Suppressor macrophage treated with lipopolysaccharide for 4 hours (primary cell): ENCODE results near the gene DLEU7.

Experiments
- DNase-seq: peaks from one replicate; pipeline ENCODE4 v3.0.0-alpha.2; 2020

DLEU7 gene

DNA sequence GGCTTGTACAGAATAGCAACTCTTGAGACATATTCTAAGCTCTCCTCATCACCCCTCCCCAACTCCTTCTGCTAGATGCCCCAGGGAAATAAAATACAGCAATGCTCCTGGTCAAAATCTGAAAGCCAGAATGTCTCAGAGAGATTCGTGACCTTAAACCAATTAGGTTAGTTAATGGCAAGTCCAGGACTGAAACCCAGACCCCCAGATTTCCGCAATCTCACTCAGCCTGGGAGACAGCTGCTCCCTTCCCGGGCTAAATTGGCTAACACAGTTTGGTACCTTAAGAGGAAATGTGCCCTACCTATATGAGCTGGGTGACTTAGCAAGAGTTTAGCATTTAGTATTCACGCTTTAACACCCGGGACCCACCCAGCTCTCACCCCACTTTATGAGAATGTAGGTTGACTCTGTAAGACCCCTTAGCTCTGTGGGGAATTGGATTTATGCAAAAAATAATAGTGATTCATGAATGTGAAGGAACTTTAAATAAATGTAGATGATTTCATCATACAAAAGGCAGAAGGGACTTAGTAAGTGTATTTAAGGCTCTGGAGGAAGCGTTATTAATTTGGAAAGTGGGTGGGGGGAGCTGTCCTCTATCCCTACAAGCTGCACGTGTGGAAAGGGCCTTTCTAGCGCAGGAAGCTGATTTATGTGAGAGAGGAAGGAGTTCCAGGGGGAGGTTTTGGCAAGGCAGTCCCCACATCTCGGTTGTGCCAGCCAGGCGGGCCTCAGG lies 1.1 kb downstream of the DLEU7 start:
- peak; percentile 8 for DNase-seq

DNA sequence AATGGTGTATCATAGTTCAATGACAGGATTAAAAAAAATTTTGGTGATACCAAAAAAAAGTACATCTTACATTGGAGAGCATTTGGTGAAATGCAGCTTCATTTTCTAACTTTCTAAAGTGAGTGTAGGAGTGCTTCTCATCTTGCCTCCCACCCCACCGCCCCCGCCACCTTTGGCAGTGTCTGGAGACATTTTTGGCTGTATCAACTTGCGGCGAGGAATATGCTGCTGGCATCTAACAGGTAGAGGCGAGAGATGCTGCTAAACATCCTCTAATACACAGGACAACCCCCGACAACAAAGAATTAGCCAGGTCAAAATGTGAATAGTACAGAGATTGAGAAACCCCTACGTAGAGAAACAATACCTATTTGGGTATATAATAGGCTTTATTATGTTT lies 1.7 kb downstream of the DLEU7 start:
- DNase-seq: no peak

DNA sequence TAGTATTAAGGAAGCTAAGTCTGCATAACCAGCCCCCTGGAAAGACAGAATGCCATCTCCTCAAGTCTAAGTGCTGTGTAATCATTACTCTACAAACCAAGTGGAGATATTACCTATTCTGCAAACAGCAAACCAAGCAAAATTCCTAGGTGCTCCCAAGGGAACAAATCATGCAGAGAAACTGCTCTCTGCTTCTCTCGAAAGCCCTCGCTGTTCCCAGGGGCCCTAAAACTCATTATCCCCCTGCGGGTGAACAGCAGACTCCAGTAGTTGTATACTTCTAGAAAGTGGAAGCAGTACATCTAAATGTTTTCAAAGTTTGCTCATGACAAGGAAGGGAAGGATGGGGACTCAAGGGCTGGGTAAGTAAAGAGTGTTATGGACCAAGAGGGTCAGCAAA lies 3.2 kb downstream of the DLEU7 start:
- no peak for DNase-seq

DNA sequence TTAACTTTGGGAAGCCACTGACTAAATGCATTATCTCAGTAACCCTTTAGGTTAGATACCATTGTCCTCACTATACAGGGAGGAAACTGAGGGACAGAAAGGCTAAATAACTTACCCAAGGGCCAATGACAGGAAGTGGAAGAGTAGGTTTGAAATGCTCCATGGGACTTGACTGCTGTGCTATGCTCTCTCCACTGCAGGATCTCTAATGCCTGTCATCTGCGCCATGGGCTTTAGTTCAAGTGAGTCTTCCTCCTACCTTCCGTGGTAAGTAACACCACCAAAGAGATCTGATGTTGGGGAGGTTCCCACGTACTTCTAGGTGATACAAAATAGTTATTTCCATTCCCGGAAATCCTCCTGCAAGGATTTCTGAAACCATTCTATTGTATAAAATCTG lies 3.7 kb downstream of the DLEU7 start:
- DNase-seq: no peak

DNA sequence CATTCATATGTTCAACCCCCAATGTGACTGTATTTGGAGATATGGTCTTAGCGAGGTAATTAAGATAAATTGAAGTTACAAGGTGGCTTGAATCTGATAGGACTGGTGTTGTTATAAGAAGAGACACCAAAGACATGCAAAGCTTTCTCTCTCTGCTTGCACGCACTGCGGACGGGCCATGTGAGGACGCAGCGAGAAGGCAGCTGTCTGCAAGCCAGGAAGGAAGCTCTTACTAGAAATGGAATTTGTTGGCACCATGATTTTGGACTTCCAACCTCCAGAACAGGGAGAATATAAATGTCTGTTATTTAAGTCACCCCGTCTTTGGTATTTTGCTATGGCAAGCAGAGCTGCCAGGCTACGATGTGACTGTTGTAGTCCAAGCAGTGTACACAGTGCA lies 4.8 kb downstream of the DLEU7 start:
- no peak for DNase-seq

DNA sequence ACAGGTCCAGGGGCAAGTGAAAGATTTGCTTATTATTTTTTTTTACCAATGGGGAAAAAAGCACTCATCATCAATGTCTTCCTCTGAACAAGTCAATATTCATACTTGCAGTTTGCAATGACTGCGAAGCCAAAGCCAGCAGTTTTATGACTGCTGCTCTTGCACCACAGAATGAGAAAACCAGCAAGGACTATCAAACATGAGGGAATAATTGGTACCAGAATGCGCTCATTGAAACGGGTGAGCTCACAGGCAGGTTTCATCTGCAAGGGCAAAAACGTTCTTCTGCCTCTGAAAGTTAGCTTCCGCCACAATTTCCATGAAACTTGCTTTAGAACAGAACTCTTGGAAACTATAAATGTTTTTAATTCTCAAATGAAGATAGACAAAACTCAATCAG lies 5.5 kb downstream of the DLEU7 start:
- no peak for DNase-seq

DNA sequence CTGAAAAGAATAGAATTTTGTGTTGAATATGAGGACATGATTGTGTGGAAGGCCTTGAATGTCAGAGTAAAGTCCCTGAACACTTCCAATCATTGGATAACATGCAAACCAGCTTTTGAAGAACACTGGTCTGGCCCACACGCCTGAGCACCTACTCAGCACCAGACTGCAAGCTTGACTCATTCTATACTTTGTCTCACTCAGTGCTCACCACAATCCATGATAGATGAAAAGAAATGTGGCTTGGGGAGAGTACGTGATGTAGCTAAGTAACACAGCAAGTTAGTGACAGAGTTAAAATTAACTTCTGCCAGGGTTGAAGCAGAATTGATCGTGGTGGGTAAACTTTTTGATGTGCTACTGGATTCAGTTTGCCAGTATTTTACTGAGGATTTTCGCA lies 12.0 kb downstream of the DLEU7 start:
- no peak for DNase-seq

DNA sequence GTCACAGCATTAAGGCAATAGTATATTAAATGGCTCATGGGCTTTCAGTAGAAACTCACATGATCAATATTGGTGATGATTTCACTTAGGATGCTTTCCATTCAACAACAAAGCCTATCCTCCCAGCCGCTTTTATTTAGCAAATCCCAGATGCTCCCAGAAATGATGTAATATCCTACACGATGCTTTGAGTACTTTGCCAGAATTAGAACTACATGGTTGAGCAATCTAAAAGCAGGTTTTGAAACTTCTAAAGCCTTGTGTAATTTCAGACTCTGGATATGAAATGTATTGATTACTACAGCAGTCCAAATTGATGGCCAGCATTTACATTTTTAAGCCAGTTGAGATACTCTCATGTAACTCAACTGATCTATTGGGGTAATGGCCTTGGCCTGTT lies 13.6 kb downstream of the DLEU7 start:
- DNase-seq: peak; percentile 41

DNA sequence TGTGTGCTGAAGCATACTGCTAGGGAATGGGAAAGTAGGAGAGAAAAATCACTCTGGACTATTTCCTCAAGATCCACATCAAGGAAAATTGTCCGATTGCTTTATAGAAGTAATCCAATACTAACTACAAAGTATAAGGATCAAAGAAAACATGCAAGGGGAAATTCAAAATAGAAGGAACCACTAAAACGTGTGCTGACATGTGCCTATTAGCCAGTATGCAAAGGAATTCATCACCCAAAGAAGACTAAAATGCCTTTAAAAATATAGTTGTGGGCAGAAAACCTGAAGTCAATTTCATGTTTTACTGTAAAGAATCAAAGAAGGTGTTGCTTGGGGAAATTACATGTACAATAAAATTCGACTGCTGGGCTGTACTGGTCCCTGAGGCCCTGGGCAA lies 14.3 kb downstream of the DLEU7 start:
- DNase-seq: no peak

DNA sequence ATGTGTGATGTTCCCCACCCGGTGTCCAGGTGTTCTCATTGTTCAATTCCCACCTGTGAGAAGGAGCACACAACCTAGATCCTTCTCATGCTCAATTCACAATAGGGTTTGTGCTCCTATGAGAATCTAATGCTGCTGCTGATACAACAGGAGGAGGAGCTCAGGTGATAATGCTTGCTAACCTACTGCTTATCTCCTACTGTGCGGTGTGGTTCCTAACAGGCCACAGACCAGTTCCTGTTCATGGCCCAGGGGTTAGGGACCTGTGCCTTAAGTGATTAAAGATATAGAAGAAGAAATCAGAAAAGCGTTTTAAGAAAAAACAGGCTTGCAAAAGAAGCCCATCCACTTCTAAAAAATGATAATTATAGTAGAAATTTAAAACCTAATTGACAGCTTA lies 17.5 kb downstream of the DLEU7 start:
- DNase-seq: no peak

DNA sequence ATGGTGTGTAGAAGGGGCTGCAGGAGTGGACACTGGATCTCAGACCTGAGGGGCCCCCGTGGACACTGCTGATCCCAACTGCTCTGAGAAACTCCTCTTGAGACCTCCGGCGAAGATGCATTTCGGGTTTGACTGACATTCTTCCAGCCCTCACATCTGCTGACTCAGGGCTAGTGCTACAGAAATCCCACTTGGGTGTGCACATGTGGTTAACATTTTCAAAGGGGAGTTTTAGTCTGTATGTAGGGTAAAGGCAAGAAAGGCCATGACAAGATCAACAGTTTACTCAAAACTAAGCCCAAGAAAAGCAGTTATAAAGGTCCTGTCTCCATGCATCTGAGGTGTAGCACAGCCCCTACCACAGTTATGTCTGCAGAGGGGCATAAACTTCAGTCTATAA lies 31.2 kb downstream of the DLEU7 start:
- no peak for DNase-seq

DNA sequence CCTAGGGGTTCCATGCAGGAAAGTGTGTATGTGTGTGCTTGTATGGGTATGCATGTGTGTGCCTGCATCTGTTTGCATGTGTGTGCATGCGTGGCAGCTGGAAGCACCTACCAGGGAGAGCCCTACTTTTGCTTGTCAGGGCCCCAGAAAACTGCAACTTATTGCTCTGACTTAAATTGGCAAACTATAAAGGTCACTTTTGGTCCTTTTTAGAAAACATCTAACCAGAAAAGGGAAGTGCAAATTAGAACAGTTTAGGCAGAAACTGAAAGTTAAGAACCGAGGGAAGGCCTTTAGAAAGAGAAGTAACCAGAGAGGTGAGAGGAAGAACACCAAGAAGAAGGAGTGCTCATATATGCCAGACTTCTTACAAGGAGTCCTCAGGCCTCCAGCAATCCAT lies 32.5 kb downstream of the DLEU7 start:
- DNase-seq: peak; percentile 79

DNA sequence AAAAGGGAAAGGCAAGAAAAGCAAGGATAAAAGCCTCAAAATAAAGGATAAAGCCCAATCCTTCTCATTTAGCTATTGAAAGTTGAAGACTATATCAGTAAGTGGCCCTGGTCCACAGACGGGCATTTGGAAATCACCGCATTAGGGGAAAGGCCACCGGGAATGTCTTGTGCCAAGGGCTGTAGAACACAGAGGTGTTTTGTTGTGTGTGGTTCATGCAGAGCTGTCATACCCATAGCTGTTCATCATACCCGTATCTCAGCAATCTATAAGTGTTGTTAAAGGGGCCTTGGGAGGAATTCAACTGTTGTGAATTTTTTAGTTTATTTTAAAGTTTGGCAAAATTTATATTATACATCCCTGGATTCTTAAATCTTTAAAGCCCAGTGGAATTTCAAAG lies 33.0 kb downstream of the DLEU7 start:
- DNase-seq: no peak

DNA sequence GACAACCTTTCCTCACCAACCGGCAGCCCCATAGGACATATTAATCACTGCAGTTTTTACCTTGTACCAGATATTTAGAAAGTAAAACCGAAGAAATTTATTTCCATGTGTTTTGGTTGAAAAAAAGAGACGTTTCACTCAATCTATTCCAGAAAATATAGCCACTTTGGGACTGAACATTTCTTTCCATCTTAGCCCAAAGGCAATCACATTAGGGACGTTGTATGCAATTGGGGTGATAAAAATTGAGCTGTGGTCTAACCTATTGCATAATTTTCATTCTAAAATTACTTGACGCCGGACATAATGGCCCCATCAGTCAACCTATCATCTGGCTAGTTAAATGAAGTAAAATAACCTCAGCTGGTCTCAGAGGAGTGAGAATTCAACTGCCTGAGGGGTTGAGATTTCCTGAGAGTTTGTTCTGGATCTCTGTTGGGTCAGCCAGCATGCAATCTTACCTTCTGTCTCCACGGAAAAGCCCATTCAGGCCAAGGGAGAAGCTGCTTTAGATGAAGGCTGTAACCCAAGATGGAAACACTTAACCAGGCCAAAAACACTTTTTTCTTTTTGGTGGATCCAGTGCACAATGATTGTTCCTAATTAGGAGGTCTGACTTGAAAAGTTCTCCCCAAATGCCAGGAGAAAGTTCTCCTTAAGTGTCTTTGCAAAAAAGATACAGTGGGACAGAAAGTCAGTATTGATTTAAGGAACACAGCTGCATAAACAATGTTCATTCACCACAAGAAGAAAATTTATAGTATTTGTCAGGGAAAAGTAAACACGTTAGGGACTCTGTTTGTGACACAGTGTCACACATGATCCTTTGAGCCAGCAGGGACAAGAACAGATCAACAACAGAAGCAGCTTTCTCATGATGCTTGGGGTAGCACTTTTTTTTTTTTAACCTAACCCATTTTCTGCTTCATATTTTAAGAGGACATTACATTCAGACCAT lies 34.1 kb downstream of the DLEU7 start:
- DNase-seq: no peak

DNA sequence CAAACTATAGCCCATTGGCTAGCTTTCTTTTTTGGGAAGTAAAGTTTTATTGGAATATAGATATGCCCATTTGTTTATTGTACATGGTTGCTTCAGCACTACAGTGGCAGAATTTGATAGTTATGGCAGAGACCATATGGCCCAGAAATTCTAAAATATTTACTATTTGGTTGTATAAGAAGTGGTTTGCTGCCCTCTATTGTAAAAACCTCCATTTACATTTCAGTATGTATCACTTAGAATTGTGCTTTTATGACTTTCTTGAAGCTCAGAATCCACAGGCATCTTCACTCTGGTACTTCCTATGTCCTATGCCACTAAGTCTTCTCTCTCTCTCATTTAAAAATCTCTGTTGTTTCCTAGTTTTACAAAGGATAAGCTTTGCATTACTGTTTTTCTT lies 37.7 kb downstream of the DLEU7 start:
- no peak for DNase-seq

DNA sequence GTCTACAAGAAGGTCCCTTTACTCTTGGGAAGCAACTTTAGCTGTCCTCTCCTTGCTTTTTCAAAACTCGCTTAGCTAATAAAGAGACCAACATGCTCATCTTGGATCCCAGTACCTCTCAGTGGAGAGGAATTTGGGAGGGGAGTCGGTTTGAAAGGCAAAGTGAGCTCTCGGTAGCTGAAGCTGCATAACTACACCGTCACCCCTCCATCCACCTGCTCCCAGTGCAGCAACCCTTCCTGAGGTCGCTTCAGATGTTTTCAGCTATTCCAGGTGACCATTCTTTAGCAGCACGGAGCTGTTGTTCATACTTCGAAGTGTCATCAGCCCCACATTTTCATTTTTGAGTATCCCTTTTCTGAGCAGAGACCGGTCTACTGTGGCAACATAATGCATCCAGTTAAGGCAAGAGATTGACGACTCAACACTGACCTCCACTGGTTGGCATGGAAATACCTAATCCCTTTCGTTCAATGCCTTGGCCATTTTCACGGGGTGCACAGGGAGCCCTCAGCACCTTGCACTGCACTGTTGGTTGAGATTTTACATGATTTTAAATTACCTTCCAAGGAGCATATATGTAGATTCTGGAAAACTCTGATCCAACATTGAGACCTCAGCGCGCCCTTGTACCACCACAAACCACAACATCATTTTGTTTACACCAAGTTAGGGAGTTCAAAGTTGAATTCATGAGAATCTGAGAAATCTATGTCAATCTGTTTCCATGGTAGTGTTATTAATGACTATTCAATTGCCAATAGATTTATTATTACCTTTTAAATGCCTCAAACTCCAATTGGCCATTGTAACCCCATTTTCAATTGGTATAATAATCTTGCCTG lies 42.2 kb downstream of the DLEU7 start:
- DNase-seq: peak; percentile 87

DNA sequence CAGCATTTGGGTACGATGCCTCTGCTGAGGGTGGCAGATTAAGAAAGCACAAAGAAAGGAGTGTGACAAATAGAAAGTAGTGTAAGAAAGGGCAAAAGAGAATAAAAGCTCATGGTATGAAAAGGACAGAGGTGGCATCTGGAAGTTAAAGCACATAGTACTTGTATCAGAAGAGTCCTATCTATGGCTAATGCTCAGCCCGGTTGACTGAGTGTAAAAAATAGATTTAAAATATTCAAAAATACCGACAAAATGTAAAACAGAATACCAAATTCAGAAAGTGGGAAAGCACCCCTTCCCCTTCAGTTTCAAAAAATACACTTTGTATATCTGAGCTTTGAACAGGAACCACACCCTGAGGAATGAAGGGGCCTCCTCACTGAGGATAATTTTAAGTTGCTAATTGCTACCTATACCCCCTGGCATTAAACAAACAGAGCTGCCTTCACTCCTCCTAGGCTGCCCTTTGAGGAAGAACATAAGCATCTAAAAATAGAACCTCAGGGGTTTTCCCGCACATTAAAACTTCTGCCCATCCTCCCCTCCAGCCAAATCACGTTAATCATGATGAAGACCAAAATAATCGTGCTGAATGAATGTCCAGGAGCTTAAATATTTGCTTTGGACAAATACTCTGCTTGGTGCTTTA lies 43.3 kb downstream of the DLEU7 start:
- DNase-seq: no peak

DNA sequence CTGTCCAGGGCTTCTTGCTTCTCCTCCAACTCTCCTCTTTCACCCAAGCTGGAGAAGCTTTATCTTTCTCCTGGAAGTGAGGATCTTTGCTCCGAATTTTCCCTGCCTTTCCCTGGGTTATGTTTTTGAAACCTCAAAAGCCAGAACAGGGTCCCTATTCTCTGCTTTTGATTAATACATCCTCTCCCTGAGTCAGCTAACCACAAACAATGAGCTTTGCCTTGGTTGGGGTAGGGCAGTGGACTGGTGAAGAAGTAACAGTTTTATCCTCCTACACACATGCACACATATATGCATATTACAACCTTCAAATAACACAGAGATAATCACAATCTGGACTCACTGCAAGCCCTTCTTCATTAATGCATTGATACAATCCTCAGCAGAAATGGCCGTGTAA lies 44.6 kb downstream of the DLEU7 start:
- DNase-seq: no peak

DNA sequence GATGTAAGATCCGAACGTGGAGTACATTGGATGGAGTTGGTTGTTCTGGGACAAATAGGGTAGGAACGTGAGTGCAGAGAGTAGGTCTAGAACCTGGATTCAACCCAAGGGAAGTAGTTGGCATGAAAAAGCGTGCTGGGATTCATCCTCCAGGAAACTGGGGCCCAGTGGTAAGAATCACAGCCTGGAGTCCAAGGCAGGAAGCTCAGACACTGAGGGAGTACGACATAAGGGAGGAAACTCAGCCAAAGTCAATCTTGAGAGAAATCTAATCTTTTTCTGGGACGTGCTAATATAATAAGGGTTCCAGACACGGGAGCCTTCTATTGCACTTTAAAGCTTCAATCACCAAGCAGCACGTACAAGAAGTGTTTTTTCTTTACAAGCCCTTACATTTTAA lies 46.4 kb downstream of the DLEU7 start:
- DNase-seq: no peak

DNA sequence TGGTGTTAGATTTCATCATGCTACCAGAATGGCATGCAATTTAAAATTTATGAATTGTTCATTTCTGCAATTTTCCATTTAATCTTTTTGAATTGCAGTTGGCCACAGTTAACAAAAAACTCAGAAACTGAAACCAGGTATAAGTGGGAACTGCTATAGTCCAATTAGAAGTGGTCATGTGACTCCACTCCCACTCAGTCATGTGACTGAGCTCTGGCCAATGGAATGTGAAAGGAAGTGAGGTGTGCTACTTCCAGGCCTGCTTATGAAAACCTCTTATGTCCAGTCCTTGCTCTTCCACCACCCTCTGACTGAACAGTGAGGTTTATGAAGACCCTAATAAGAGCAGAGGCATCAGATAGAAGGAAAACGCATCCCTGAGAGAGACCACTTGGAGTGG lies 47.0 kb downstream of the DLEU7 start:
- no peak for DNase-seq

DNA sequence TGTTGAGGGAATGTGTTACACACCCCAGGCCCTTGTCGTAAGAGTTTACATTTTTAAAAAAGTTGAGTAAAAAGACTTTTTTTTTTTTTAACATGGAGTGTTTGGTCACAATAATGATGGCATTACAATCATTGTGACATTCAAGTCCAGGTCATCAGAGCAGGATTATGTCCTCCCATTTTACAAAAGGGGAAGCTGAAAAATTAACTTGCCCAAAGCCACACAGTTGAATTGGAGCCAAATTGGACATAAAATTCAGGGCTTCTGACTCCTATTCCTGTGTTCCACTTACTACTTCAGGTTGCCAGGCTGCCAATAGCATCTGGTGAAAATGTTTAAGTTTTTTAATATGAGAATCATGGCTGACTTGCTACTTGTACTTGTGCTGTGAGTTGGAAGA lies 49.3 kb downstream of the DLEU7 start:
- DNase-seq: peak; percentile 43

DNA sequence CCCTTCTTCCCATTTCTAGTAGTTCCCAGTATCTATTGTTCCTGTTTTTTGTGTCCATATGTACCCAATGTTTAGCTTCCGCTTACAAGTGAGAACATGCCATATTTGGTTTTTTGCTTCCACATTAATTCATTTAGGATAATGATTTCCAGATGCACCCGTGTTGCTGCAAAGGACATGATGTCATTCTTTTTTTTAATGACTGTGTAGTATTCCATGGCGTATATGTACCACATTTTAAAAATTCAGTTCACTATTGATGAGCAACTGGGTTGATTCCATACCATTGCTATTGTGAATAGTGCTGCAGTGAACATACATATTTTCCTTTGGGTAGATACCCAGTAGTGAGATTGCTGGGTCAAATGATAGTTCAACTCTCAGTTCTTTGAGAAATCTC lies 50.5 kb downstream of the DLEU7 start:
- no peak for DNase-seq
